ENCODE measurements around the gene MYEOV. TPM values are rescaled to one million over a fixed set of nuclear protein-coding genes. Genes with fewer than 3 reads are reported as not detected.

MYEOV gene
- total and polyA plus RNA-seq, 2 of the 8 experiments (the other 6 are each of a cell fraction or from before 2014, with no cell fraction given) = 0.44 to 0.67 TPM

DNA sequence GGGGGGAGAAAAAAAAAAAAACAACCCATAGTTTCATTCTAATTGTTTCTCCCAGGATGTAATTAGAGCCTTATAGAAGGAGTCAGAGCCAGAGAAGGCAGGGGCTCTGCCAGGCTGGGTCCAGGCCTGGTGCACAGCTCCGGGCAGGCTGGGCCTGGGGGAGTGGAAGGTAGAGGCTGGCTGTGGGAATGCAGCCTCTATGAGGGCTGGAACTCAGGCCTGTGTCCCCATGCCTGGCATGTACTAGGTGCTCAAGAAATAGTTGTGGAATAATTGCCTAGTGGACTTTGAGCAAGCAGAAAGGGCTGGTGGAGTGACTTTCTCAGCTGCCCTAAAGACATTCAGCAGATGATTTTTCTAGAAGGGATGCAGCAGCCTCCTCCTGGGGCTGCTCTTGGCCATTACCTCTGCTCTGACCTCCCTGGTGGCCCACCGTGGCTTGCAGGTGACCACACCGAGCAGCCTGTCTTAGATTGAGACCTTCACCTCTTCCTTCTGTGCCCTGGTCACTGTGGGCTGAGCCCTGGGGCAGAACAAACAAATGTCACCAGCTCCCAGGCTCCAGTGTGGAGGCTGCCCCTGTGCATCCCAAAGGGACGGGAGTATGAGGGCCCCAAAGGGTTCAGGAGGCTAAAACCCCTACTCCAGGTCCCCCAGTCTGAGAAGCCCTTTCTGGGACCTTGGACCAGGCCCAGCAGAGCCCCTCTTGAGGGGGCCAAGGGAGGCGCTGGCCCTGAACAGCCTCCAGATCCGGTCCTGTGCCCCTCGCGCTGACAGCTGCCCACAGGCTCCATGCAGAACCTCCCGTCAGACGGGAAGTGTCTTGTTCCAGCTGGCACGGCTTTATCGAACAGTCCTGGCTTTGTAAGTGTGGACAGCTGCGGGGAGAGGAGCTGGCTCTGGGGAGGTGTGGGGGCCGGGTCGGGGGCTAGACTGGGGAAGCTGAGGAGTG lies 18.8 kb downstream of the MYEOV start (continued):
- no peak for TF ChIP-seq POLR2A (IDR thresholded peaks at IDR 0.05; ENCODE audit: control extremely low read depth in 1 of 2, low read depth in 2 of 2, low read length in 2 of 2)
- no peak for TF ChIP-seq JUND (IDR thresholded peaks at IDR 0.05; ENCODE audit: low read length)
- no peak for TF ChIP-seq NANOG (IDR thresholded peaks at IDR 0.05; ENCODE audit: insufficient read depth, low read depth, low read length, poor library complexity, severe bottlenecking)
- TF ChIP-seq YY1 (IDR thresholded peaks at IDR 0.05; ENCODE audit: low read depth, low read length) = no peak
- TF ChIP-seq CHD1 (IDR thresholded peaks at IDR 0.05; ENCODE audit: low read depth, low read length) = no peak
- no peak for TF ChIP-seq POU5F1 (IDR thresholded peaks at IDR 0.05; ENCODE audit: low read depth, low read length)

Measured in H1 (cell line).